Mesothelial cell of epicardium (in vitro differentiated cells): ENCODE results near the gene EEFSEC. TPM values are rescaled to one million over a fixed set of nuclear protein-coding genes. Genes with fewer than 3 reads are reported as not detected.
A peak's percentile ranks its signal among the peaks of the same experiment; 100 is the strongest.

Experiments used
- DNase-seq, 2 experiments: peaks; one replicate each; pipeline ENCODE4 v3.0.0; 2021; ENCODE audit warnings: low spot score in 2 of 2; ENCODE audit not compliant: unreplicated experiment in 2 of 2
- H3K27ac Mint-ChIP-seq: 2 replicates; pipeline ENCODE4 v1.8.0; 2021; ENCODE audit warnings: mixed read lengths
- H3K27me3 Mint-ChIP-seq: 2 replicates; pipeline ENCODE4 v1.8.0; 2021; ENCODE audit warnings: low read depth, mixed read lengths
- H3K36me3 Mint-ChIP-seq: 2 replicates; pipeline ENCODE4 v1.8.0; 2021; ENCODE audit warnings: mixed read lengths
- H3K4me1 Mint-ChIP-seq: 2 replicates; pipeline ENCODE4 v1.8.0; 2021; ENCODE audit warnings: mixed read lengths
- H3K4me3 Mint-ChIP-seq: 2 replicates; pipeline ENCODE4 v1.8.0; 2021; ENCODE audit warnings: mild to moderate bottlenecking, moderate library complexity, mixed read lengths
- H3K9me3 Mint-ChIP-seq: 2 replicates; pipeline ENCODE4 v1.8.0; 2021; ENCODE audit warnings: mixed read lengths
- CTCF ChIP-seq: fragments of 200-600 bp; sonication (generic); IDR thresholded peaks from one replicate; pipeline ENCODE4 v1.5.0; 2021; ENCODE audit warnings: antibody characterized with exemption; ENCODE audit not compliant: unreplicated experiment
- total RNA-seq: library from RNA; stranded (reverse); gene quantifications from 3 replicates; pipeline ENCODE4 v1.2.1, GENCODE V29; 2021

The EEFSEC gene
- total RNA-seq, 1 donor from 2014 or later = 19.4 TPM

- Mint-ChIP-seq H3K4me1 (peaks cover 17% of the 10 kb centered on the region), H3K9me3 (no peaks in the 10 kb centered on the region), H3K27me3 (no peaks in the 10 kb centered on the region), H3K4me3 (no peak overlapping the region), H3K36me3 (no peaks in the 10 kb centered on the region), H3K27ac (no peak overlapping the region)
- no peak for TF ChIP-seq CTCF
- DNase-seq = no peak
These were observed 60.8 kb downstream of the EEFSEC start for GRCh38 chr3:128214056-128214455.

GRCh38 chr3:128215290-128215689 lies 62.0 kb downstream of the EEFSEC start:
- Mint-ChIP-seq H3K27ac (no peak overlapping the region), H3K36me3 (no peaks in the 10 kb centered on the region), H3K9me3 (no peaks in the 10 kb centered on the region), H3K4me3 (no peak overlapping the region), H3K4me1 (peaks cover 21% of the 10 kb centered on the region), H3K27me3 (no peaks in the 10 kb centered on the region)
- no peak for TF ChIP-seq CTCF
- DNase-seq = no peak

- Mint-ChIP-seq H3K27me3 (no peaks in the 10 kb centered on the region), H3K27ac (no peak overlapping the region), H3K4me1 (peaks cover 21% of the 10 kb centered on the region), H3K36me3 (no peaks in the 10 kb centered on the region), H3K9me3 (no peaks in the 10 kb centered on the region), H3K4me3 (no peak overlapping the region)
- DNase-seq = no peak
- no peak for TF ChIP-seq CTCF
These were observed 62.7 kb downstream of the EEFSEC start for GRCh38 chr3:128215800-128216495.

GRCh38 chr3:128217702-128218547 lies 64.6 kb downstream of the EEFSEC start:
- peak overlapping the region; percentile 94 for H3K27ac Mint-ChIP-seq
- TF ChIP-seq CTCF = no peak
- DNase-seq = no peak
- peaks cover 6% of the 10 kb centered on the region for H3K9me3 Mint-ChIP-seq
- H3K4me3 Mint-ChIP-seq = no peak overlapping the region
- H3K36me3 Mint-ChIP-seq = peaks cover 5% of the 10 kb centered on the region
- H3K4me1 Mint-ChIP-seq = peaks cover 21% of the 10 kb centered on the region
- H3K27me3 Mint-ChIP-seq = no peaks in the 10 kb centered on the region

- no peak for DNase-seq
- peaks cover 9% of the 10 kb centered on the region for H3K36me3 Mint-ChIP-seq
- H3K27ac Mint-ChIP-seq = peak overlapping the region; percentile 94
- H3K9me3 Mint-ChIP-seq = peaks cover 13% of the 10 kb centered on the region
- no peak overlapping the region for H3K4me3 Mint-ChIP-seq
- TF ChIP-seq CTCF = no peak
- H3K4me1 Mint-ChIP-seq = peaks cover 21% of the 10 kb centered on the region
- H3K27me3 Mint-ChIP-seq = no peaks in the 10 kb centered on the region
These were observed 65.4 kb downstream of the EEFSEC start for GRCh38 chr3:128218548-128219257.
